HG02885 (cell line): ENCODE data around the gene MYO16.

Experiments
- ATAC-seq: cut with Tn5 transposase; IDR thresholded peaks from one replicate; pipeline ENCODE4 v1.9.1; 2021; ENCODE audit warnings: mild to moderate bottlenecking; ENCODE audit not compliant: unreplicated experiment, poor library complexity

Gene MYO16

GRCh38 chr13:108629181-108629752 lies at the start of gene MYO16:
Gene MYO16, plus strand, starts transcription at chr13:108629611. Its CDS starts 234 bp downstream, at chr13:108629845.
- no peak for ATAC-seq

GRCh38 chr13:108586826-108587225 lies 42.6 kb upstream of the MYO16 start:
- ATAC-seq, result no peak

- no peak for ATAC-seq
Measured at GRCh38 chr13:108588516-108588915, 40.9 kb upstream of the MYO16 start.

GRCh38 chr13:108594153-108594552 lies 35.3 kb upstream of the MYO16 start:
- ATAC-seq, result no peak

GRCh38 chr13:108595436-108596274 lies 33.8 kb upstream of the MYO16 start:
- no peak for ATAC-seq

GRCh38 chr13:108597943-108598342 lies 31.5 kb upstream of the MYO16 start:
- ATAC-seq, result no peak

- ATAC-seq, result no peak
Measured at GRCh38 chr13:108606424-108606823, 23.0 kb upstream of the MYO16 start.

DNA sequence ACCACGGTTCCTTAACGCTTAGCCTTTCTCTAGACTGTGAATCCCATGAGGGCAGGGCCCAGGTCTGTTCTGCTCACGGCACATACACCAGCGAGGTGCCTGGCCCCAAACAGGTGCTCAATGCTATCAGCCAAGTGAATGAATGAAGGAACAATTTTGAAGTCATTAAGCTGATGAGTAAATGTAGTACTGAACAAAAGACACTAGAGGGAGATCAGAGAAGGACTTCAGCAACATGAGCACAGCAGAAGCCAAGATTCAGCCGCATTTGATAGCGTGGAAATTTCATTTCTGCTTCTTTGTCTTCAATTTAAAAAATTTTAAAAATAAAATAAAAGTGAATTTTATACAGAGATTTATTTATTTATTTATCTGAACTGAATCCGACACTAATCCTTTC lies 20.1 kb upstream of the MYO16 start:
- ATAC-seq, result peak; percentile 71

GRCh38 chr13:108610507-108610906 lies 18.9 kb upstream of the MYO16 start:
- ATAC-seq, result no peak

DNA sequence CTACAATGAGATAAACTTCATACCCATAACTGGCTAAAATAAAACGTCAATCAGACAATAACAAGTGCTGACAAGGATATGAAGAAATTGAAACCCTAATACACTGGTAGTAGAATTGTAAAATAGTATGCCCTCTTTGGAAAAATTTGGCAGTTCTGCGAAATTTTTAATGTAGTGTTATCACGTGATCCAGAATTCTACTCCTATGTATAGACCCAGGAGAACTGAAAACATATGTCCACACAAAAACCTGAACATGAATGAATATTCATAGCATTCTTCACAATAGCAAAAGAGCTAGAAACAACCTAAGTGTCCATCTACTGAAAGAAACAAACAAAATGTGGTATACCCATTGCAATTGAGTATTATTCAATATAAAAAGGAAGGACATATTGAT lies 14.2 kb upstream of the MYO16 start:
- no peak for ATAC-seq

- ATAC-seq, result no peak
Measured at GRCh38 chr13:108618233-108618632, 11.2 kb upstream of the MYO16 start.

DNA sequence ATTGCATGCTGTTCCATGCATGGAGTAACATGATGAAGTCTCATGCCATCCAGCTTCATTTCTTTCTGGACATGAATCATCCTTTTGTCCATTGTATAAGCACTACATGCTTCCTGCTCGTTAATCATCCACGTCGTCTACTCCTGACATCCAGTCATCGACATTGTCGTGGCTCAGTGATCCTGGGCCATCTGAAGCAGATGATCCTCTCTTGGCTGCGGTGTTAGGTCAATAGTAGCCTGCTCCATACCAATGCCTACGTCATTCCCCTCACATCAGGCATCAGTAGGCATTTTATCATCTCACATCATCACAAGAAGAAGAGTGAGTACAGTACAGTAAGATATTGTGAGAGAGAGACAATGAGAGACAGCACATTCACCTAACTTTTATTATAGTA lies 7.9 kb upstream of the MYO16 start:
- no peak for ATAC-seq

DNA sequence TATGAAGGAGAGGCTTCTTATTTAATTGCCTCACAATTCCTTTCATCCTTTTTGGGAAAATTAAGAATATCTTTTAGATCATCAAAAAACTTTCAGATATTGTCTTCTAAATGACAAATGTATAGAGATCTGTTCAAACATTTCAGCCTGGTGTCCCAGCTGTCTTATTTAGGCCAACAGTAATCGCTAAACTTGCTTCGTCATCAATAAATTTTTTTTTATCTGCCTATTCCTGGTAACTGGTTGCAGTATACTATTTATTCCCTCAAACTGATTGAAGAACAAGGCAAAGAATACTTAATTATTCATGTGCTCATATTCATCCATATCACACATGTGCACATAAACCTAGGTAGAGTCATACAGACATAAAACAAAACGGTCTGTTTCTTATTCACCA lies 5.3 kb upstream of the MYO16 start:
- ATAC-seq, result no peak

DNA sequence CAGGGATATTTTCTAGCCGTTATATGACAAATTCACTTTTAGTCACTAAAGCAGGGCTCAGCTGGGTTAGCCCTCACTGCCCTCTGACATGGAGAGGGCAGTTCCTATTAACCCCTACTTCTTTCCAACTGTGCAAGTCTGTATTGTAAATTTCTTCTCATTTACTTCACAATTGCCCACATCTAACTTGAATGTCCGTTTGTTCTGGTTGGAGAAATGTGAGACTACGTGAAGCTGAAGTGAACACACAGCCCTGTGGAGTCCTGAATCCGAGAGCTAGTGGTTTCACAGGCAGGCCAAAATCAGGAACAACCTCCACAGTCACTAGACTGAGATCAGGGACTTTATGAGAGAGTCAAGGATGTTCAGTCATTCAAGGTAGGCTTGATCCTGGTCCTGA lies 4.4 kb upstream of the MYO16 start:
- no peak for ATAC-seq

- ATAC-seq, result no peak
Measured at GRCh38 chr13:108629988-108630387, 577 bp downstream of the MYO16 start.

DNA sequence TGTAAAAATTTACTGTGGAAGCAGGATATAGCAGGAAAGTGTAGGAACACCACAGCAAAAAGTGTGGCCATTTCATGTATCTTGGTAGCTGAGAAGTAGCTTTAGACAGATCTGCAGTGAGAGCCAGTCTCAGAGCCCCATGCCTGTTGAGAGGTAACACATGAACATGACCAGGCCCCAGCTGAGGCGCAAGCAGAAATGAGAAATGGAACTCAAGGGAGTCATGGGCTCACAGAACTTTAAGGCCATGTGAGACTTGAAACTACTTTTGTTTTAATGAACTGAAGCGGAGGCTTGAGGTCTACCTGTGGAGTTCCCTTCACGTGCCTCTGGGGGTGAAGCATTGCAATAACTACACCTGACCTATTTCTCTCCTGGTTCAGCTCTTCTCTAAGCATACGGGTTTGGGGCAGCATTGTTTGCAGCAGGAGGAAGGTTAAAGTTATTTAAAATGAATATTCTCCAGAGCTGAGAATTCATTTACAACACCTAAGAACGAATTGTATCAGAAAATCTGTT lies 3.3 kb downstream of the MYO16 start:
- ATAC-seq, result no peak

GRCh38 chr13:108638901-108639300 lies 9.5 kb downstream of the MYO16 start:
- ATAC-seq, result no peak

DNA sequence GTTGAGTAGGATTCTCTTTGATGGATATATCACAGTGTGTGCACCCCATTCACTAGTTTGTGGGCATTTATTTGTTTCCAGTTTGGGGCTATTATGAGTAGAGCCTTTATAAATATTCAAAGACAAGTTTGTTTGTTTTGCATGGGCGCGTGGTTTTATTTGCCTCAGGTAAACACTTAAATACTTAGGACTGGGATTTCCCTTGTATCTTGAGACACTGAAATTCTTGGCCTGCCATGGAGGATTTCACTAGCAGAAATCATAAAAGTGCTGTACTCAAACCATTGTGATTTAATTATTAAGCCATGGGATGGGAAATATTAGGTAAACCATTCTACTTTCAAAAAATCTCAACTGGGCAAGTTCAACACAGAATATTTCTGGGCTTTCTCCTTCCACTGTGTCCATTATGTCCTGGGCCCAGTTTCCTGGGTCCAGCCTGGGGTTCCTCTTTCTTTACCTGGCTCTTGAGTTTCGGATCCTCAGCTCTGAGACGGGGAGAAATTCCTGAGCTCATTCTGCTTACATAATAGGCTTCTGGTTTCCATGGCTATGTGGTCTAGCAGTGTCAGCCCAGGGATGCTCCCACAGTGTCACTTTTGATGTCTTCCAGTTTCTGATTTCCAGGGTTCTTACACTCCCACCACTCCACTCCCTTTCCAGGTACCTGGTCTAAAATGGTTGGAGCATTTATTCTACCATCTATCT lies 14.4 kb downstream of the MYO16 start:
- ATAC-seq, result no peak

GRCh38 chr13:108645376-108645775 lies 16.0 kb downstream of the MYO16 start:
- ATAC-seq, result no peak

- ATAC-seq, result no peak
Measured at GRCh38 chr13:108650271-108650670, 20.9 kb downstream of the MYO16 start.

- no peak for ATAC-seq
Measured at GRCh38 chr13:108656742-108657141, 27.3 kb downstream of the MYO16 start.
